Erythroblast (primary cell): ENCODE results near the gene VEGFB.

ENCODE experiments used
- GATA1 ChIP-seq: IDR thresholded peaks from 2 replicates; pipeline ENCODE4 v1.6.1; 2011; ENCODE audit warnings: low read depth, mild to moderate bottlenecking, control low read depth, low read length, moderate library complexity
- POLR2A ChIP-seq: IDR thresholded peaks from 2 replicates; pipeline ENCODE4 v1.6.1; 2011; ENCODE audit warnings: mild to moderate bottlenecking, low read length

- no peak for TF ChIP-seq POLR2A
- no peak for TF ChIP-seq GATA1
Measured at GRCh38 chr11:64208796-64209562, 25.4 kb upstream of the VEGFB start.
